ENCODE measurements around the gene APC.

- TF ChIP-seq CTCF (IDR thresholded peaks at IDR 0.05; ENCODE audit: low read depth, low read length, missing input control) (no peak), MAX (IDR thresholded peaks at IDR 0.05) (no peak), GABPA (IDR thresholded peaks at IDR 0.05 in 1 of 2, conservative IDR thresholded peaks at IDR 0.05 in 1 of 2) (no peak), YY1 (IDR thresholded peaks at IDR 0.05) (no peak), ZBTB33 (IDR thresholded peaks at IDR 0.05) (no peak), RAD21 (IDR thresholded peaks at IDR 0.05) (no peak), ATF3 (IDR thresholded peaks at IDR 0.05) (no peak), REST (IDR thresholded peaks at IDR 0.05) (no peak)
Observed at GRCh38 chr5:112892776-112893175, 155.1 kb downstream of the APC start.

Measured in liver (tissue), 3 donors.